Heart right ventricle (tissue), 16 donors: ENCODE data around the gene PTPRN2. TPM values are rescaled to one million over a fixed set of nuclear protein-coding genes. Genes with fewer than 3 reads are reported as not detected.

ENCODE experiments used
- ATAC-seq, 8 donors: fragments of 200-7000 bp; cut with Tn5 transposase; one replicate each; pipeline ENCODE4 v1.9.1; 2020; ENCODE audit warnings: mild to moderate bottlenecking in 8 of 8, moderate library complexity in 8 of 8, moderate number of reproducible peaks in 1 of 8
- DNase-seq, 2 donors: peaks; one replicate each; pipeline ENCODE4 v3.0.0-alpha.2; 2020
- H3K27ac ChIP-seq, 10 donors: fragments of 200-600 bp; sonication (generic) in 2 of 10; one replicate each; pipeline versions ENCODE4 v1.5.0 to v1.8.0; 2020 to 2022; ENCODE audit warnings: mild to moderate bottlenecking in 3 of 10
- H3K27me3 ChIP-seq, 7 donors: fragments of 200-600 bp; one replicate each; pipeline ENCODE4 v1.8.0; 2021 to 2022; ENCODE audit warnings: mild to moderate bottlenecking in 2 of 7
- H3K36me3 ChIP-seq, 9 donors: fragments of 200-600 bp; sonication (generic) in 1 of 9; one replicate each; pipeline versions ENCODE4 v1.5.0 to v1.8.0; 2020 to 2022; ENCODE audit warnings: mild to moderate bottlenecking in 2 of 9
- H3K4me1 ChIP-seq, 9 donors: fragments of 200-600 bp; sonication (generic) in 1 of 9; one replicate each; pipeline versions ENCODE4 v1.5.0 to v1.8.0; 2020 to 2022; ENCODE audit warnings: mild to moderate bottlenecking in 4 of 9
- H3K4me3 ChIP-seq, 10 donors: fragments of 200-600 bp; sonication (generic) in 2 of 10; one replicate each; pipeline versions ENCODE4 v1.5.0 to v1.8.0; 2020 to 2022; ENCODE audit warnings: mild to moderate bottlenecking in 7 of 10, moderate library complexity in 2 of 10
- H3K9me3 ChIP-seq, 11 donors: fragments of 200-600 bp in 10 of 11; sonication (generic) in 2 of 11; one replicate each; pipeline versions ENCODE4 v1.5.0 to v1.8.0; 2013 to 2022; ENCODE audit warnings: mild to moderate bottlenecking in 2 of 11, control low read depth in 1 of 11, moderate library complexity in 1 of 11
- CTCF ChIP-seq, 9 donors: fragments of 200-600 bp; sonication (generic) in 2 of 9; IDR thresholded peaks; one replicate each; pipeline versions ENCODE4 v1.5.0 to v1.8.0; 2021 to 2022; ENCODE audit warnings: antibody characterized with exemption in 9 of 9, mild to moderate bottlenecking in 5 of 9, moderate library complexity in 1 of 9
- WGBS, 2 donors: extraction: QIAGEN DNeasy Blood & Tissue Kit; methylation state at CpG; one replicate each; pipeline ENCODE4 v1.1.7; 2013; ENCODE audit warnings: inconsistent platforms in 1 of 2; 5-methylcytosine and 5-hydroxymethylcytosine counted together
- intact Hi-C, 10 donors: fragments of 100-400 bp; cut with DNase I; formaldehyde crosslinking; loops; one replicate each; pipeline versions ENCODE4 v1.11.1 to v1.14.2; 2022
- polyA plus RNA-seq, 2 donors: library from polyadenylated mRNA; stranded (reverse); fragments of 200-250 nt; gene quantifications; one replicate each; pipeline ENCODE4 v1.2.3, GENCODE V29; 2013
- total RNA-seq, 10 donors: library from RNA; stranded (reverse); fragmentation: NEBNext Ultra II Directional in 3 of 10; extraction: Animal tissue kit (Norgen Biotek cat#: 25700) in 3 of 10; gene quantifications; one replicate each; pipeline versions ENCODE4 v1.2.1 to v1.2.4, GENCODE V29; 2021 to 2023
- donor health status: Arrhythmogenic right ventricular cardiomyopathy.
- donor health status: ischemic (EF 13 %, LVEDD 7.1; RV severe dilation, severe dysfunction).
- donor health status: healthy with polysubstance abuse.
- donor health status: DM: no; HTN: yes; CAD: no.
- donor health status: DM: no; HTN: no; CAD: no.
- donor health status: ischemic (EF 25% LVEDD 6.9; RV normal size, moderate dysfunction).
- donor health status: ischemic (EF 25% LVEDD 5.7; RV mildly dilated, moderate dysfunction).
- donor health status: healthy.
- donor health status: DM: yes; HTN: yes; CAD: no.
- donor health status: Ischemic cardiomyopathy.
- donor health status: ischemic (EF 35%, LVEDD 5.7; RV mildly dilated, moderate dysfunction).
- donor health status: nonischemic (EF 11% LVEDD 7.7; RV severe dilation, severe dysfunction).
- donor health status: DM: yes; HTN: yes; CAD: no.
- donor health status: PGD.
- donor health status: ischemic (EF 29% LVEDD 5.4; RV normal size, mild dysfunction).
- donor health status: nonischemic (EF 23%, LVEDD 6.1; RV moderate dilation, normal function).

Gene PTPRN2
- total and polyA plus RNA-seq, 12 donors: 0.82 to 1.8 (median 1.3) TPM

GRCh38 chr7:158019726-158020705 lies 567.6 kb downstream of the PTPRN2 start:
- WGBS, 2 donors: 89 to 92% methylated on average over 27 of the region's 27 CpGs
- ATAC-seq: no peak
- intact Hi-C loops: no loop called here

GRCh38 chr7:158018971-158019645 lies 568.5 kb downstream of the PTPRN2 start:
- H3K27ac ChIP-seq: no peak overlapping the region
- DNase-seq (no peak), ATAC-seq (no peak)
- H3K9me3 ChIP-seq: no peaks in the 10 kb centered on the region
- intact Hi-C loops: no loop called here
- peaks cover 0 to 26% (median 16%) of the 10 kb centered on the region in 9 donors for H3K4me1 ChIP-seq
- H3K4me3 ChIP-seq: no peak overlapping the region
- WGBS, 2 donors: 85 to 89% methylated on average over 20 of the region's 20 CpGs
- no peaks in the 10 kb centered on the region for H3K36me3 ChIP-seq
- TF ChIP-seq CTCF (IDR thresholded peaks at IDR 0.05): no peak
- H3K27me3 ChIP-seq: peaks cover 0 to 19% (median 0%) of the 10 kb centered on the region in 7 donors

More at GRCh38 chr7:158019726-158020705, 567.6 kb downstream of the PTPRN2 start:
- no peak for DNase-seq
- no peaks in the 10 kb centered on the region for H3K9me3 ChIP-seq
- H3K4me1 ChIP-seq: peaks cover 0 to 23% (median 15%) of the 10 kb centered on the region in 9 donors
- no peak for TF ChIP-seq CTCF (IDR thresholded peaks at IDR 0.05)
- H3K27me3 ChIP-seq: peaks cover 0 to 11% (median 0%) of the 10 kb centered on the region in 7 donors
- no peaks in the 10 kb centered on the region for H3K36me3 ChIP-seq
- no peak overlapping the region for H3K27ac ChIP-seq
- H3K4me3 ChIP-seq: no peak overlapping the region

- Histone ChIP-seq H3K4me3 (no peak overlapping the region), H3K27ac (no peak overlapping the region), H3K9me3 (no peaks in the 10 kb centered on the region), H3K36me3 (no peaks in the 10 kb centered on the region), H3K4me1 (peaks cover 0 to 26% (median 16%) of the 10 kb centered on the region in 9 donors), H3K27me3 (peaks cover 0 to 20% (median 0%) of the 10 kb centered on the region in 7 donors)
- DNase-seq: no peak
- 90 to 93% methylated on average over 19 of the region's 19 CpGs for WGBS, 2 donors
- ATAC-seq: no peak
- intact Hi-C loops: no loop called here
- no peak for TF ChIP-seq CTCF (IDR thresholded peaks at IDR 0.05)
Observed at GRCh38 chr7:158018098-158018762, 569.4 kb downstream of the PTPRN2 start.
